ENCODE data around the gene FAM227A. TPM values are rescaled to one million over a fixed set of nuclear protein-coding genes. Genes with fewer than 3 reads are reported as not detected.
A peak's percentile ranks its signal among the peaks of the same experiment; 100 is the strongest.

The FAM227A gene
- total and polyA plus RNA-seq, 5 donors from 2014 or later, result not detected

DNA sequence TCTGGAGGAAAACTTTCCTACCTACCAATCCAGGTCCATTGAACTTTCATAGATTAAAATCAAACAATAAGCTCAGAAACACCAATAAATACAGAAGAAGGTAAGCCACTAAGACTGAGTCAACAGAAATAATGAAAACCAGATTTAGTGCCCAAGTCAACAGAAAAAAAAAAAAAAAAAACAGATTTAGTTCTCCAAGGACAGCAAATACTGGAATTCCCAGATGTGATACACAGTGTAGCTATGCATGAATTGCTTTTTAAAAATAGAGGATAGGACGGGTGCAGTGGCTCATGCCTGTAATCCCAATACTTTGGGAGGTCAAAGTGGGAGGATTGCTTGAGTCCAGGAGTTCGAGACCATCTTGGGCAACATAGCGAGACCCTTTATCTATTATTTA lies 101.9 kb downstream of the FAM227A start:
- Histone ChIP-seq H3K4me3 (ENCODE audit: low read depth, low read length) (no peak overlapping the region), H3K27ac (ENCODE audit: insufficient read depth, low read length, poor library complexity, severe bottlenecking) (no peak overlapping the region), H3K9me3 (ENCODE audit: control insufficient read depth in 2 of 2, low read length in 2 of 2) (no peaks in the 10 kb centered on the region), H3K36me3 (ENCODE audit: control insufficient read depth, insufficient read depth, low read length) (no peaks in the 10 kb centered on the region), H3K4me1 (ENCODE audit: control insufficient read depth, insufficient read depth, low read length, poor library complexity, severe bottlenecking) (no peaks in the 10 kb centered on the region), H3K27me3 (ENCODE audit: control insufficient read depth, insufficient read depth, low read length) (no peaks in the 10 kb centered on the region)
- Mint-ChIP-seq H3K4me3 (no peak overlapping the region), H3K27ac (no peak overlapping the region), H3K4me1 (no peaks in the 10 kb centered on the region), H3K36me3 (no peaks in the 10 kb centered on the region), H3K9me3 (no peaks in the 10 kb centered on the region), H3K27me3 (no peaks in the 10 kb centered on the region)
- DNase-seq (no peak), ATAC-seq (ENCODE audit: low read depth in 2 of 2) (no peak)

DNA sequence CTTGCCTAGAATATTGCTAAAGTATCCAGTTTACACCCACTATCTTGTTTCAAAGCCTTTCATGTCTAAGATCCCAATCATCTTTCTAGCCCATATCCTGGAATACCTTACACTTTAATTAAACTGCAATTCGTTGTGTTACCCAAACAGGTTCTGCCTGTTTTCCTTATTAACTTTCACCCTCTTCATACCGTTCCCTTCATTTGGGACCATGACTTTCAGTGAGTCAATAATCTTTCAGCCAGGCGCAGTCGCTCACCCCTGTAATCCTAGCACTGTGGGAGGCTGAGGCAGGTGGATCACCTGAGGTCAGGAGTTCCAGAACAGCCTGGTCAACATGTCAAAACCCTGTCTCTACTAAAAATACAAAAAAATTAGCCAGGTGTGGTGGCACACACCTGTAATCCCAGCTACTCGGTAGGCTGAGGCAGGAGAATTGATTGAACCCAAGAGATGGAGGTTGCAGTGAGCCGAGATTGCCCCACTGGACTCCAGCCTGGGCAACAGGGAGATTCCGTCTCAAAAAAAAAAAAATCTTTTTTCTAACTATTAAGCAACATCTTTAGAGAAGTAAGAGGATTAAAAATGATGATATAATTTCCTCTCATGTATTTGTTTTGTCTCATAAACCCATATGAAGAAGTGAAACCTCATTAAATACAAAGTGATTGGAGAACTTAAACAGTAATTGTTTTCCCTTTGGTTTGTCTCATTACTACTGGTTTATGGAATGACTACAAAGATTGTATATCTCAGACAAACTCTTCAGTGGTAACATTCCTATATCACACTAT lies 106.9 kb downstream of the FAM227A start:
- H3K9me3 ChIP-seq (ENCODE audit: control insufficient read depth in 2 of 2, low read length in 2 of 2), result peaks cover 0 to 1% of the 10 kb centered on the region in 2 experiments
- H3K9me3 Mint-ChIP-seq, result peaks cover 0 to 3% (median 1%) of the 10 kb centered on the region in 7 donors
- H3K4me3 ChIP-seq (ENCODE audit: low read depth, low read length), result no peak overlapping the region
- H3K27me3 Mint-ChIP-seq, result no peaks in the 10 kb centered on the region
- H3K27me3 ChIP-seq (ENCODE audit: control insufficient read depth, insufficient read depth, low read length), result no peaks in the 10 kb centered on the region
- H3K36me3 ChIP-seq (ENCODE audit: control insufficient read depth, insufficient read depth, low read length), result no peaks in the 10 kb centered on the region
- H3K4me1 ChIP-seq (ENCODE audit: control insufficient read depth, insufficient read depth, low read length, poor library complexity, severe bottlenecking), result no peaks in the 10 kb centered on the region
- no peak overlapping the region for H3K27ac ChIP-seq (ENCODE audit: insufficient read depth, low read length, poor library complexity, severe bottlenecking)
- H3K27ac Mint-ChIP-seq, result peak overlapping the region in 1 of 3 donors; percentile 70
- no peaks in the 10 kb centered on the region for H3K4me1 Mint-ChIP-seq
- ATAC-seq (ENCODE audit: low read depth in 2 of 2) (no peak), DNase-seq (no peak)
- H3K36me3 Mint-ChIP-seq, result no peaks in the 10 kb centered on the region
- no peak overlapping the region for H3K4me3 Mint-ChIP-seq

- Histone ChIP-seq H3K27me3 (ENCODE audit: control insufficient read depth, insufficient read depth, low read length) (no peaks in the 10 kb centered on the region), H3K36me3 (ENCODE audit: control insufficient read depth, insufficient read depth, low read length) (no peaks in the 10 kb centered on the region), H3K4me3 (ENCODE audit: low read depth, low read length) (no peak overlapping the region), H3K9me3 (ENCODE audit: control insufficient read depth in 2 of 2, low read length in 2 of 2) (peaks cover 5 to 7% of the 10 kb centered on the region in 2 experiments), H3K4me1 (ENCODE audit: control insufficient read depth, insufficient read depth, low read length, poor library complexity, severe bottlenecking) (no peaks in the 10 kb centered on the region), H3K27ac (ENCODE audit: insufficient read depth, low read length, poor library complexity, severe bottlenecking) (no peak overlapping the region)
- Mint-ChIP-seq H3K4me1 (peaks cover 0 to 5% (median 0%) of the 10 kb centered on the region in 4 donors), H3K9me3 (peaks cover 0 to 22% (median 8%) of the 10 kb centered on the region in 7 donors), H3K27ac (no peak overlapping the region), H3K27me3 (no peaks in the 10 kb centered on the region), H3K4me3 (no peak overlapping the region), H3K36me3 (peaks cover 5% of the 10 kb centered on the region)
- DNase-seq (no peak), ATAC-seq (ENCODE audit: low read depth in 2 of 2) (no peak)
Observed at GRCh38 chr22:38540701-38541100, 115.5 kb downstream of the FAM227A start.

DNA sequence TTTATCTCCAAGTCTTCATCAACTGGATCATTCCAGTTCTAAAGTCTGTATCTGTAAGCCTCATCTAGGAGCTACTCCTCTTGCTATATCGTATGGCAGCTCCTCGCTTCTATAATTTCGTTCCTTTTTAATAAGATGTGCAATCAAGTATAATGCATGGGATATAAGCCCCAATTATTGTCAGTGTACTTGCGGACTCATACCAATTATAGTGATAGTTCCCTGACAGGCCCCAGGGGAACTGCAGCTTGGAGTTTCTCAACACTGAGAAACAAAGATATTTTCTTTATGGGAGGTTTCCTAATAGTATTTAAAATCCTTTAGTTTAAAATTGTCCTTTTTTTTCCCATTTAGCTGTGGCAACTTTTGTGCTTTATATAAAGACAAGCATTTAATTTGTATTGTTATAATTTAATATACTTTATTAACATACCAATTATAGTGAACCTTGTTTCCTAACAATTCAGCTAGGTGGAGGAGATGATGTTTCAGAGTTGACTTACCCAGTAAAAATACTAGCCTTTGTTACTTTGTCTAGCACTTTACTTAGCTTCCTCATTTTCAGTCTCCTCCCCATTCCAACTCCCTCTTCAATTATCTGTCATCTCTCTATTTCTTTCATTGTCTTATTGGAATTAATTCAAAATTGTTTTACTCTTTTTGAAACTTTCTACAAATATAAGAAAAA lies 124.8 kb downstream of the FAM227A start:
- DNase-seq (no peak), ATAC-seq (ENCODE audit: low read depth in 2 of 2) (peak in 1 of 2 donors; percentile 28)
- no peaks in the 10 kb centered on the region for H3K9me3 ChIP-seq (ENCODE audit: control insufficient read depth in 2 of 2, low read length in 2 of 2)
- peak overlapping the region; percentile 64 for H3K27ac ChIP-seq (ENCODE audit: insufficient read depth, low read length, poor library complexity, severe bottlenecking)
- H3K36me3 ChIP-seq (ENCODE audit: control insufficient read depth, insufficient read depth, low read length), result no peaks in the 10 kb centered on the region
- Mint-ChIP-seq H3K4me1 (peaks cover 8 to 18% (median 9%) of the 10 kb centered on the region in 4 donors), H3K27ac (peak overlapping the region; percentile 56 to 99 (median 78)), H3K4me3 (peak overlapping the region; percentile 3 to 82 (median 52)), H3K36me3 (no peaks in the 10 kb centered on the region), H3K9me3 (peaks cover 0 to 1% (median 0%) of the 10 kb centered on the region in 7 donors), H3K27me3 (no peaks in the 10 kb centered on the region)
- H3K4me1 ChIP-seq (ENCODE audit: control insufficient read depth, insufficient read depth, low read length, poor library complexity, severe bottlenecking), result peaks cover 14% of the 10 kb centered on the region
- no peaks in the 10 kb centered on the region for H3K27me3 ChIP-seq (ENCODE audit: control insufficient read depth, insufficient read depth, low read length)
- peak overlapping the region; percentile 51 for H3K4me3 ChIP-seq (ENCODE audit: low read depth, low read length)

Other genes with a start within 250 kb of the FAM227A start
- not detected for gene KCNJ4, start 201.2 kb downstream of the FAM227A start, total RNA-seq
- gene KCNJ4, start 201.2 kb downstream of the FAM227A start, polyA plus RNA-seq, result not detected
- gene KDELR3, start 188.3 kb downstream of the FAM227A start, total RNA-seq, result not detected
- gene KDELR3, start 188.3 kb downstream of the FAM227A start, polyA plus RNA-seq, result under 1 TPM in 3 of 4 donors, not detected in 1; 0.38 to 0.71 (median 0.42) TPM
- gene DDX17, start 150.1 kb downstream of the FAM227A start, total RNA-seq, result 658 TPM
- 10 to 100 TPM; 36.5 to 45.7 (median 41.3) TPM for gene DDX17, start 150.1 kb downstream of the FAM227A start, polyA plus RNA-seq
- gene DMC1, start 86.2 kb downstream of the FAM227A start, total RNA-seq, result not detected
- under 1 TPM in 3 of 4 donors, not detected in 1; 0.34 to 0.83 (median 0.47) TPM for gene DMC1, start 86.2 kb downstream of the FAM227A start, polyA plus RNA-seq
- 13.7 TPM for gene CBY1, start 246 bp upstream of the FAM227A start, total RNA-seq
- 10 to 100 TPM in 1 of 4 donors, 1 to 10 TPM in 3; 5.0 to 11.2 (median 8.1) TPM for gene CBY1, start 246 bp upstream of the FAM227A start, polyA plus RNA-seq
- gene TOMM22, start 25.6 kb upstream of the FAM227A start, total RNA-seq, result 58.4 TPM
- 10 to 100 TPM; 61.6 to 72.7 (median 65.7) TPM for gene TOMM22, start 25.6 kb upstream of the FAM227A start, polyA plus RNA-seq
- 205 TPM for gene JOSD1, start 44.6 kb upstream of the FAM227A start, total RNA-seq
- 10 to 100 TPM in 2 of 4 donors, 1 to 10 TPM in 2; 8.7 to 12.5 (median 10.2) TPM for gene JOSD1, start 44.6 kb upstream of the FAM227A start, polyA plus RNA-seq
- gene GTPBP1, start 49.6 kb upstream of the FAM227A start, total RNA-seq, result 285 TPM
- gene GTPBP1, start 49.6 kb upstream of the FAM227A start, polyA plus RNA-seq, result 10 to 100 TPM; 25.4 to 29.7 (median 25.7) TPM
- gene SUN2, start 99.6 kb upstream of the FAM227A start, total RNA-seq, result 454 TPM
- 100 to 1,000 TPM; 260 to 381 (median 298) TPM for gene SUN2, start 99.6 kb upstream of the FAM227A start, polyA plus RNA-seq
- 6.3 TPM for gene DNAL4, start 137.8 kb upstream of the FAM227A start, total RNA-seq
- gene DNAL4, start 137.8 kb upstream of the FAM227A start, polyA plus RNA-seq, result 10 to 100 TPM in 2 of 4 donors, 1 to 10 TPM in 2; 9.3 to 10.9 (median 10.0) TPM
- 1.3 TPM for gene NPTXR, start 187.6 kb upstream of the FAM227A start, total RNA-seq
- under 1 TPM in 3 of 4 donors, not detected in 1; 0.32 to 0.65 (median 0.35) TPM for gene NPTXR, start 187.6 kb upstream of the FAM227A start, polyA plus RNA-seq
- 47.2 TPM for gene CBX6, start 215.8 kb upstream of the FAM227A start, total RNA-seq
- gene CBX6, start 215.8 kb upstream of the FAM227A start, polyA plus RNA-seq, result 1 to 10 TPM; 4.1 to 5.7 (median 5.4) TPM